Psoas muscle (tissue), 8 donors: ENCODE data around the gene PRSS8. TPM values are rescaled to one million over a fixed set of nuclear protein-coding genes. Genes with fewer than 3 reads are reported as not detected.

Experiments used
- ATAC-seq, 4 donors: fragments of 200-7000 bp; cut with Tn5 transposase; one replicate each; pipeline ENCODE4 v1.9.1; 2020; ENCODE audit warnings: moderate library complexity in 3 of 4, mild to moderate bottlenecking in 2 of 4
- DNase-seq, 2 donors: peaks; one replicate each; pipeline ENCODE4 v3.0.0-alpha.2; 2020
- H3K27ac ChIP-seq: fragments of 200-600 bp; one replicate; pipeline ENCODE4 v1.8.0; 2022
- H3K27me3 ChIP-seq, 3 donors: fragments of 200-600 bp in 1 of 3; one replicate each; pipeline versions ENCODE4 v1.6.1 to v1.8.0; 2013 to 2022; ENCODE audit warnings: low read length in 2 of 3, mild to moderate bottlenecking in 2 of 3, moderate library complexity in 1 of 3; ENCODE audit not compliant: insufficient read depth in 3 of 3
- H3K36me3 ChIP-seq, 2 donors: fragments of 200-600 bp in 1 of 2; one replicate each; pipeline versions ENCODE4 v1.6.1 to v1.8.0; 2013 to 2022; ENCODE audit warnings: low read depth in 1 of 2, mild to moderate bottlenecking in 1 of 2, moderate library complexity in 1 of 2; ENCODE audit not compliant: insufficient read depth in 1 of 2
- H3K4me1 ChIP-seq: fragments of 200-600 bp; one replicate; pipeline ENCODE4 v1.8.0; 2022
- H3K4me3 ChIP-seq: fragments of 200-600 bp; one replicate; pipeline ENCODE4 v1.8.0; 2022; ENCODE audit warnings: mild to moderate bottlenecking
- H3K9me3 ChIP-seq: fragments of 200-600 bp; one replicate; pipeline ENCODE4 v1.8.0; 2022
- CTCF ChIP-seq: fragments of 200-600 bp; IDR thresholded peaks from one replicate; pipeline ENCODE4 v1.8.0; 2022; ENCODE audit warnings: antibody characterized with exemption
- WGBS, 3 donors: extraction: QIAGEN DNeasy Blood & Tissue Kit; methylation state at CpG; one replicate each; pipeline versions ENCODE4 v1.1.6 to v1.1.7; 2013; 5-methylcytosine and 5-hydroxymethylcytosine counted together
- intact Hi-C, 2 donors: fragments of 100-400 bp; cut with DNase I; formaldehyde crosslinking; loops; one replicate each; pipeline versions ENCODE4 v1.11.0 to v1.14.2; 2022
- polyA plus RNA-seq, 3 donors: library from polyadenylated mRNA; stranded (reverse); fragments of 200-250 nt; gene quantifications; one replicate each; pipeline ENCODE4 v1.2.3, GENCODE V29; 2013
- total RNA-seq, 4 donors: library from RNA; stranded (reverse); fragmentation: NEBNext Ultra II Directional in 2 of 4; extraction: Animal tissue kit (Norgen Biotek cat#: 25700) in 2 of 4; gene quantifications; one replicate each; pipeline versions ENCODE4 v1.2.1 to v1.2.4, GENCODE V29; 2021 to 2023
- donor health status: healthy with polysubstance abuse.
- donor health status: DM: no; HTN: no; CAD: no; lungs with moderate emphysema.
- donor health status: Bipolar disorder and iron deficiency.
- donor health status: healthy.
- donor health status: DM: yes; HTN: yes; CAD: no.
- donor health status: DM: no; HTN: no; CAD: no.
- donor health status: DM: no; HTN: no; CAD: no.
- donor health status: DM: yes; HTN: yes; CAD: no.

Gene PRSS8
- total and polyA plus RNA-seq, 7 donors, result 0.07 to 0.22 TPM; not detected in 5

- no peak for TF ChIP-seq CTCF
- DNase-seq, result no peak
- intact Hi-C loops, result no loop called here
Observed at GRCh38 chr16:31136287-31136662, 748 bp upstream of the PRSS8 start.

GRCh38 chr16:31134625-31135534, 647 bp downstream of the PRSS8 start:
- no peaks in the 10 kb centered on the region for H3K9me3 ChIP-seq
- no peak for DNase-seq
- intact Hi-C loops, result no loop called here
- WGBS, 3 donors, result 28 to 30% (median 28%) methylated on average over 17 to 18 of the region's 18 CpGs
- no peak overlapping the region for H3K27ac ChIP-seq
- peaks cover 12% of the 10 kb centered on the region for H3K4me1 ChIP-seq
- no peak for ATAC-seq
- TF ChIP-seq CTCF, result no peak
- no peaks in the 10 kb centered on the region for H3K27me3 ChIP-seq
- peaks cover 0 to 26% of the 10 kb centered on the region in 2 donors for H3K36me3 ChIP-seq
- H3K4me3 ChIP-seq, result no peak overlapping the region

More at GRCh38 chr16:31136287-31136662, 748 bp upstream of the PRSS8 start:
- no peaks in the 10 kb centered on the region for H3K9me3 ChIP-seq
- no peak overlapping the region for H3K27ac ChIP-seq
- H3K27me3 ChIP-seq, result no peaks in the 10 kb centered on the region
- peaks cover 0 to 12% of the 10 kb centered on the region in 2 donors for H3K36me3 ChIP-seq
- ATAC-seq, result no peak
- peaks cover 13% of the 10 kb centered on the region for H3K4me1 ChIP-seq
- no peak overlapping the region for H3K4me3 ChIP-seq
- WGBS, 3 donors, result 84 to 93% (median 90%) methylated on average over 6 of the region's 6 CpGs

GRCh38 chr16:31134091-31134571, 1.4 kb downstream of the PRSS8 start:
- ATAC-seq (no peak), DNase-seq (no peak)
- H3K27ac ChIP-seq, result no peak overlapping the region
- peaks cover 0 to 30% of the 10 kb centered on the region in 2 donors for H3K36me3 ChIP-seq
- intact Hi-C loops, result no loop called here
- H3K4me1 ChIP-seq, result peaks cover 15% of the 10 kb centered on the region
- no peaks in the 10 kb centered on the region for H3K9me3 ChIP-seq
- 27 to 41% (median 27%) methylated on average over 5 of the region's 5 CpGs for WGBS, 3 donors
- no peaks in the 10 kb centered on the region for H3K27me3 ChIP-seq
- H3K4me3 ChIP-seq, result no peak overlapping the region
- no peak for TF ChIP-seq CTCF

- peaks cover 14% of the 10 kb centered on the region for H3K4me1 ChIP-seq
- intact Hi-C loops, result no loop called here
- no peak for ATAC-seq
- no peak overlapping the region for H3K4me3 ChIP-seq
- DNase-seq, result no peak
- TF ChIP-seq CTCF, result no peak
- no peaks in the 10 kb centered on the region for H3K9me3 ChIP-seq
- H3K27ac ChIP-seq, result no peak overlapping the region
- H3K27me3 ChIP-seq, result no peaks in the 10 kb centered on the region
- peaks cover 0 to 38% of the 10 kb centered on the region in 2 donors for H3K36me3 ChIP-seq
- WGBS, 3 donors, result 82 to 93% (median 85%) methylated on average over 6 of the region's 6 CpGs
Observed at GRCh38 chr16:31133046-31133501, 2.5 kb downstream of the PRSS8 start.
